NCI-H1436 (cell line): ENCODE measurements around the gene SRSF2.
A peak's percentile ranks its signal among the peaks of the same experiment; 100 is the strongest.
"Not testable (repeated sequence)": the region's sequence is repeated elsewhere in the genome, so short reads cannot be mapped to it uniquely, and the experiment has no call there.

Experiments
- DNase-seq: peaks from one replicate; lab custom pipeline; 2025; lab: John Stamatoyannopoulos, UW

The SRSF2 gene

GRCh38 chr17:76700617-76701470 is 36.3 kb downstream of the SRSF2 start:
- DNase-seq = peak; percentile 71

- DNase-seq = peak; percentile 71
Measured at GRCh38 chr17:76700270-76700616, 36.9 kb downstream of the SRSF2 start.

GRCh38 chr17:76698466-76698977 is 38.6 kb downstream of the SRSF2 start:
- DNase-seq = not testable (repeated sequence)

- DNase-seq = peak; percentile 45
Measured at GRCh38 chr17:76697702-76698465, 39.2 kb downstream of the SRSF2 start.

- no peak for DNase-seq
Measured at GRCh38 chr17:76696763-76697701, 40.1 kb downstream of the SRSF2 start.

GRCh38 chr17:76695059-76695831 is 41.9 kb downstream of the SRSF2 start:
- DNase-seq = no peak

- DNase-seq = no peak
Measured at GRCh38 chr17:76691379-76692191, 45.5 kb downstream of the SRSF2 start.

- DNase-seq = no peak
Measured at GRCh38 chr17:76690596-76691280, 46.4 kb downstream of the SRSF2 start.

GRCh38 chr17:76689859-76690258 is 47.3 kb downstream of the SRSF2 start:
- no peak for DNase-seq

- no peak for DNase-seq
Measured at GRCh38 chr17:76688165-76688622, 48.9 kb downstream of the SRSF2 start.

- no peak for DNase-seq
Measured at GRCh38 chr17:76687298-76688164, 49.6 kb downstream of the SRSF2 start.

- DNase-seq = no peak
Measured at GRCh38 chr17:76686538-76687297, 50.4 kb downstream of the SRSF2 start.

GRCh38 chr17:76685846-76686245 is 51.3 kb downstream of the SRSF2 start:
- DNase-seq = no peak

GRCh38 chr17:76685366-76685765 is 51.8 kb downstream of the SRSF2 start:
- DNase-seq = no peak

- DNase-seq = no peak
Measured at GRCh38 chr17:76684756-76685155, 52.4 kb downstream of the SRSF2 start.
